ENCODE results near the gene FILIP1L. TPM values are rescaled to one million over a fixed set of nuclear protein-coding genes. Genes with fewer than 3 reads are reported as not detected.

The FILIP1L gene
- polyA plus RNA-seq, 1 of the 3 experiments (the other 2 are of a cell fraction): 26.8 TPM

GRCh38 chr3:100083209-100083608 lies 31.1 kb downstream of the FILIP1L start:
- Histone ChIP-seq H4K20me1 (ENCODE audit: insufficient read depth) (no peaks in the 10 kb centered on the region), H3K4me1 (ENCODE audit: control insufficient read depth in 1 of 2, insufficient read depth in 2 of 2, low read depth in 1 of 2, low read length in 1 of 2) (peaks cover 0 to 10% of the 10 kb centered on the region in 2 experiments; a peak in 2 of 4 replicates), H3K36me3 (replicated peaks in 1 of 2; ENCODE audit: control insufficient read depth in 1 of 2, insufficient read depth in 2 of 2, low read length in 1 of 2) (no peaks in the 10 kb centered on the region), H3K4me2 (no peak overlapping the region), H3K27me3 (ENCODE audit: insufficient read depth) (no peaks in the 10 kb centered on the region), H3K9me2 (no peaks in the 10 kb centered on the region), H3K79me2 (ENCODE audit: insufficient read depth) (no peaks in the 10 kb centered on the region), H3F3A (replicated peaks; ENCODE audit: insufficient read depth) (peaks cover 11% of the 10 kb centered on the region), H3K9ac (no peak overlapping the region), H2AFZ (ENCODE audit: low read depth) (no peak overlapping the region), H3K27ac (ENCODE audit: low read depth in 2 of 2, low read length in 1 of 2) (no peak overlapping the region), H3K4me3 (ENCODE audit: low read depth in 2 of 2, low read length in 1 of 2) (no peak overlapping the region), H3K9me3 (no peaks in the 10 kb centered on the region)
- WGBS (ENCODE audit: low lambda C conversion rate): 96% methylated on average over 6 of the region's 6 CpGs
- no peak for DNase-seq
- POLR2A ChIA-PET: no interaction called here
- no peak for TF ChIP-seq PBX3 (IDR thresholded peaks at IDR 0.05)
- CTCF ChIA-PET: interaction anchor here (0.9 to 1.2 kb wide), 2 partner anchors 14 to 54 kb away, joined by 3 to 7 read pairs; no protein-coding TSS in a partner anchor

GRCh38 chr3:100082714-100083113 lies 31.6 kb downstream of the FILIP1L start:
- Histone ChIP-seq H3K9me2 (no peaks in the 10 kb centered on the region), H3K4me3 (ENCODE audit: low read depth in 2 of 2, low read length in 1 of 2) (no peak overlapping the region), H3K9ac (no peak overlapping the region), H4K20me1 (ENCODE audit: insufficient read depth) (no peaks in the 10 kb centered on the region), H3F3A (replicated peaks; ENCODE audit: insufficient read depth) (peaks cover 11% of the 10 kb centered on the region), H3K4me1 (ENCODE audit: control insufficient read depth in 1 of 2, insufficient read depth in 2 of 2, low read depth in 1 of 2, low read length in 1 of 2) (peaks cover 0 to 10% of the 10 kb centered on the region in 2 experiments; a peak in 2 of 4 replicates), H3K36me3 (replicated peaks in 1 of 2; ENCODE audit: control insufficient read depth in 1 of 2, insufficient read depth in 2 of 2, low read length in 1 of 2) (no peaks in the 10 kb centered on the region), H3K79me2 (ENCODE audit: insufficient read depth) (no peaks in the 10 kb centered on the region), H2AFZ (ENCODE audit: low read depth) (no peak overlapping the region), H3K27ac (ENCODE audit: low read depth in 2 of 2, low read length in 1 of 2) (no peak overlapping the region), H3K4me2 (no peak overlapping the region), H3K27me3 (ENCODE audit: insufficient read depth) (no peaks in the 10 kb centered on the region), H3K9me3 (no peaks in the 10 kb centered on the region)
- 89% methylated on average over 1 of the region's 1 CpG for WGBS (ENCODE audit: low lambda C conversion rate)
- TF ChIP-seq IRF3 (IDR thresholded peaks at IDR 0.05; ENCODE audit: low read depth, low read length) (no peak), MEF2A (IDR thresholded peaks at IDR 0.05; ENCODE audit: borderline replicate concordance, low read depth) (no peak)
- POLR2A ChIA-PET: no interaction called here
- no peak for DNase-seq
- CTCF ChIA-PET: interaction anchor here (0.7 to 1.6 kb wide), 4 partner anchors 11 to 172 kb away, joined by 3 to 7 read pairs (median 3); no protein-coding TSS in a partner anchor

GRCh38 chr3:100081986-100082692 lies 32.2 kb downstream of the FILIP1L start:
- ChIA-PET POLR2A (no interaction called here), CTCF (interaction anchor here (0.7 to 1.6 kb wide), 4 partner anchors 11 to 172 kb away, joined by 3 to 7 read pairs (median 3); no protein-coding TSS in a partner anchor)
- TF ChIP-seq NFIC (IDR thresholded peaks at IDR 0.05; ENCODE audit: borderline replicate concordance) (no peak), RFX5 (IDR thresholded peaks at IDR 0.05; ENCODE audit: low read length) (no peak), FOSL2 (IDR thresholded peaks at IDR 0.05; ENCODE audit: borderline replicate concordance, low read depth) (no peak), NRF1 (IDR thresholded peaks at IDR 0.05; ENCODE audit: low read depth, low read length) (no peak)
- Histone ChIP-seq H2AFZ (ENCODE audit: low read depth) (no peak overlapping the region), H3K4me2 (no peak overlapping the region), H3K9ac (no peak overlapping the region), H3K27me3 (ENCODE audit: insufficient read depth) (no peaks in the 10 kb centered on the region), H3K27ac (ENCODE audit: low read depth in 2 of 2, low read length in 1 of 2) (no peak overlapping the region), H3K36me3 (replicated peaks in 1 of 2; ENCODE audit: control insufficient read depth in 1 of 2, insufficient read depth in 2 of 2, low read length in 1 of 2) (no peaks in the 10 kb centered on the region), H3K9me3 (no peaks in the 10 kb centered on the region), H3F3A (replicated peaks; ENCODE audit: insufficient read depth) (peaks cover 10% of the 10 kb centered on the region), H3K4me1 (ENCODE audit: control insufficient read depth in 1 of 2, insufficient read depth in 2 of 2, low read depth in 1 of 2, low read length in 1 of 2) (peaks cover 0 to 10% of the 10 kb centered on the region in 2 experiments; a peak in 2 of 4 replicates), H3K9me2 (no peaks in the 10 kb centered on the region), H4K20me1 (ENCODE audit: insufficient read depth) (no peaks in the 10 kb centered on the region), H3K79me2 (ENCODE audit: insufficient read depth) (no peaks in the 10 kb centered on the region), H3K4me3 (ENCODE audit: low read depth in 2 of 2, low read length in 1 of 2) (no peak overlapping the region)
- WGBS (ENCODE audit: low lambda C conversion rate): 65% methylated on average over 2 of the region's 2 CpGs
- DNase-seq: no peak

Data from SK-N-SH (cell line).